GM12891 (cell line): ENCODE measurements around the gene HOXB6.

ENCODE experiments used
- DNase-seq: peaks from one replicate; pipeline ENCODE4 v3.0.0; 2011; ENCODE audit warnings: low spot score; ENCODE audit not compliant: insufficient read length
- FAIRE-seq: peaks from 2 replicates; lab custom pipeline; 2011; peaks lifted over from hg19 to GRCh38; lab: Jason Lieb, UNC
- PAX5 ChIP-seq: IDR thresholded peaks from 2 replicates; pipeline ENCODE4 v1.6.1; 2011; ENCODE audit warnings: low read length, moderate library complexity, mild to moderate bottlenecking; ENCODE audit not compliant: insufficient read depth, severe bottlenecking
- POLR2A ChIP-seq: IDR thresholded peaks from 2 replicates; pipeline ENCODE4 v1.6.1; 2011; ENCODE audit warnings: low read depth, low read length, control low read depth
- POLR2AphosphoS5 ChIP-seq: IDR thresholded peaks from 2 replicates; pipeline ENCODE4 v1.6.1; 2011; ENCODE audit warnings: low read depth, low read length, control low read depth
- POU2F2 ChIP-seq: IDR thresholded peaks from 2 replicates; pipeline ENCODE4 v1.6.1; 2011; ENCODE audit warnings: low read depth, mild to moderate bottlenecking, control low read depth, low read length, moderate library complexity
- SPI1 ChIP-seq: IDR thresholded peaks from 2 replicates; pipeline ENCODE4 v1.6.1; 2011; ENCODE audit warnings: low read depth, low read length, control low read depth
- TAF1 ChIP-seq: IDR thresholded peaks from 2 replicates; pipeline ENCODE4 v1.6.1; 2011; ENCODE audit warnings: low read depth, low read length, control low read depth

Gene HOXB6

DNA sequence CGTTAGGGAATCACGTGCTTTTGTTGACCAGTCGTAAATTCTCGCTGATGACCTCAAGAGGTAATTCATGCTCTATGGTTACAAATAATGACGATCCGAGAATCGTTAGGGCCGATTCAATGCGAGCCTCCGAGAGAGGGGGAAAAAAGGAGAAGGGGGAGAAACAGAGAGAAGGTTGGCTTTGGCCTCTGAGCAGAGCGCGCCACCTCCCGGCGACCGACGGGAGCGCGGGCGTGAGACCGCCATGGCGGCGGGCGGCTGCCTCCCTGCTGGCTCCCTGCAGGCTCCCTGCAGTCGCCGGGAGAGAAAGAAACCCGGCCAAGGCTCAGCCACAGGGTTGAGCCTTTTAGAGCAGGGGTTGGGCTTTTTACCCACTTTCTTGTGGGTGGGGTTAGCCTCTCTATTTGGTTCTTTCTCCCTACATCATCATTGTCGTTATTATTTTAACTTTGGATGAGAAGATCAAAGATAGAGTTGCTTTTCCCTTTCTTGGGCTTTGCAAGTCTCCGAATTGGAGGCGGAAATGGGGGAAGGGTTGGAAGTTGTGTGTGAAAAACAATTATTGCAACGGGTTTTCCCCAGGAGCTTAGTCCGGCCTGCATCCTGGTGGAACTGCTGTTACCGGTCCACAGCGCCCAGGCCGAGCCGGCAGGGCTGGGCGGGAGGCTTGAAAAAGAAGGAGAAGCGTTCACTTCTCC is 10.8 kb downstream of the HOXB6 start:
- peak; percentile 70 for TF ChIP-seq SPI1
- TF ChIP-seq POU2F2, result no peak
- TF ChIP-seq POLR2AphosphoS5, result no peak
- peak; percentile 95 for FAIRE-seq
- peak; percentile 87 for DNase-seq

DNA sequence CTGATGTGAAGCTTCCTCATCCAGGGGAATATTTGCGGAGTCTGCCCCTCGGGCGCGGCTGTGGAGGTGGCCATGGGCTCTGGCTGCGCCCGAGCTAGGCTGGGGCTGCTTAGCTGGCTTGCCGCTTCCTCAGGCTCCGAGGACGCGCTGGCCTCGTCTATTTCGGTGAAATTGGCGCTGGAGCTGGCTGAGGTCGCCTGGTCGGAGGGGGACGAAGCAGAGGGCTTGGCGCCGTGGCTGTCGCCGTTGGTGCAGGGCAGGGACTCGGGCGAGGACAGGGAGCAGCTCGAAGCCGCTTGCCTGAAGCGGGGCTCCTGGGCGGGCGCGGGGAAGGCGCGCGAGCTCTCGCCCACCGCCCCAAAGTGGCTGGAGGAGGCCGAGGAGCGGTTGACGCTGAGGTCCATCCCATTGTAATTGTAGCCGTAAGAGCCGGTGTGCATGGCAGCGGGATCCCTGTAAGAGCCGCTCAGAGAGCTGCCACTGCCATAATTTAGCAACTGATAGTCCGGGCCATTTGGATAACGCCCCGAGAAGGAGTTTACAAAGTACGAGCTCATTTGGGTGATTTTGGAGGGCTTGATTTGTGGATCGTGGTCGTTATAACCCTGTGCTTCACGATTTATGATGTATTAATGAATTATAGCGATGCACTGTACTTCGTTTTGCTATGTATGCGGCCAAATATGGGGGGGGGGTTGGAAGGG is 11.5 kb downstream of the HOXB6 start, which contains the start of gene HOXB5:
TSS of gene HOXB5 (minus strand) at position 654 of the 704 bp plus-strand sequence. CDS start at position 557, 97 bp downstream.
- TF ChIP-seq PAX5 (no peak), TAF1 (no peak), POLR2AphosphoS5 (no peak), POLR2A (no peak), POU2F2 (no peak), SPI1 (no peak)
- DNase-seq (no peak), FAIRE-seq (peak; percentile 26)

DNA sequence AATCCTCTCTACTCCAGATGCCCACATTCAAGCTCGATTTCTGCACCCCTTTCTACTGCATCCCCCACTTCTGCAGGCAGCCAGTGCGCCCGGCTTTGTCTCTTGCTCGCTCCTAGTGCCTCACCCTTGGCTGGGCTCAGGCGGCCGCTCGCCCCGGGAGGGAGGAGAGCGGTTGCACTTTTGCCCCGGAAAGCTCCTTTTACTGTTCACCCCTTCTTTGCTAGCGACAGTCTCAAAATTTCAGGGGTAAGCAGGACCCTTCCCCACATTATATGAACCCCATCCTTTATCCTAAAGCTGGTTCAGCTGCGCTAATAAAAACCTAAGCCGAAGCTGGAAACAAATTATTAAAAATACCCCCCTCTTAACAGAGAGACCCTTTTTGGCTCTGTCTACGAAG is 12.2 kb downstream of the HOXB6 start:
- TF ChIP-seq TAF1, result no peak
- no peak for TF ChIP-seq POU2F2
- no peak for TF ChIP-seq POLR2AphosphoS5
- TF ChIP-seq POLR2A, result no peak
- TF ChIP-seq SPI1, result no peak
- TF ChIP-seq PAX5, result no peak
- DNase-seq, result no peak
- FAIRE-seq, result peak; percentile 50

DNA sequence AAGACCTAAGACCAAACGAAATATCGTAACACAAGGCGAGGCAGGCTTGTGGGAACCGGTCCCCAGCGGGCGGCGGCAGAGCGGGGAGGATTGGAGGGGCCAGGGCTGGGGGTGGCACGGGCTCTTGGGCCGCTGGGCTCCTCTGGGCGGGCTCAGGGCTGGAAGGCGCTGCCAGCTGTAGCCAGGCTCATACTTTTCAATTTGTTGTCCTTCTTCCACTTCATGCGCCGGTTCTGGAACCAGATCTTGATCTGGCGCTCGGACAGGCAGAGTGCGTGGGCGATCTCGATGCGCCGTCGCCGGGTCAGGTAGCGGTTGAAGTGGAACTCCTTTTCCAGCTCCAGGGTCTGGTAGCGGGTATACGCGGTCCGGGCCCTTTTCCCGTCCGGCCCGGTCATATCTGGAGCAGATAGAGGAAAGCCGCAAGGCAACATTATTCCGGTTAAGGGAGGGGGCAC is 12.7 kb downstream of the HOXB6 start:
- DNase-seq (no peak), FAIRE-seq (peak; percentile 61)

DNA sequence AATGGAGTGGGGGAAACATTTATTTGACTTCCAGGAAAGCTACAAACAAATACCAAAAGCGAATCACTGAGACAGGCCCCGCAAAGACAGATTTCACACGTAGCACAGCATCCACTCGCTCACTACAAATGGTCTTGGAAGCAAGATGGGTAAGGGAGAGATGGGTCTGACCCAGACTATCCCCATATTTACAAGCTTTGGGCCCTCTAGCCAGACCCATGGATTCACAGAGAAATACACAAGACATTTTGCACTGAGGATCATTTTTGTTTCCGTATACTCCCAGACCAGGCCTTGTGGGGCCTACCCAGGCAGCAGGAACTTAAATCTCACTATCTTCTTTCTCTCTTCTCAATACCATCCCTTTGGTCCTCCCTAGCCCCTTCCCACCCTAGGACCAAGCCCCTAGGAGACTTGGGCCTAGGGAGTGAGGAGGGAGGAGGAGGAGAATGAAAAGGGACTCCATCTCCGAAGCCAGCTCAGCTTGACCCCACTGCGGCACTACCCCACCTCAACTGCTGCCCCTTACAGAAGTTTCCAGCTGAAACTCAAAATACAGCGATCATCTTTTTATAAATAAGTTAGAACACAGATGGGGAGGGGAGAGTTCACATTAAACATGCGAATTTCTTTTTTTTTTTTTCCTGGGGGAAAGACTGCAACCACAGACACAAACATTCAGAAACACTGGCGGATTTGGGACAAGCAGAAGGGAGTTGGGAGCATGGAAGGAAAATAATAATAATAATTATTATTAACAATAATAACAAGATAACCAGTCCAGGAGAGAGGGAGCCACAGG is 13.3 kb downstream of the HOXB6 start:
- TF ChIP-seq POLR2A (no peak), POU2F2 (no peak), SPI1 (no peak), PAX5 (no peak), POLR2AphosphoS5 (no peak), TAF1 (no peak)
- DNase-seq (no peak), FAIRE-seq (no peak)

More for the DNA sequence above, 12.7 kb downstream of the HOXB6 start:
- TF ChIP-seq POLR2AphosphoS5 (no peak), SPI1 (no peak), PAX5 (no peak), POLR2A (no peak), TAF1 (no peak), POU2F2 (no peak)

DNA sequence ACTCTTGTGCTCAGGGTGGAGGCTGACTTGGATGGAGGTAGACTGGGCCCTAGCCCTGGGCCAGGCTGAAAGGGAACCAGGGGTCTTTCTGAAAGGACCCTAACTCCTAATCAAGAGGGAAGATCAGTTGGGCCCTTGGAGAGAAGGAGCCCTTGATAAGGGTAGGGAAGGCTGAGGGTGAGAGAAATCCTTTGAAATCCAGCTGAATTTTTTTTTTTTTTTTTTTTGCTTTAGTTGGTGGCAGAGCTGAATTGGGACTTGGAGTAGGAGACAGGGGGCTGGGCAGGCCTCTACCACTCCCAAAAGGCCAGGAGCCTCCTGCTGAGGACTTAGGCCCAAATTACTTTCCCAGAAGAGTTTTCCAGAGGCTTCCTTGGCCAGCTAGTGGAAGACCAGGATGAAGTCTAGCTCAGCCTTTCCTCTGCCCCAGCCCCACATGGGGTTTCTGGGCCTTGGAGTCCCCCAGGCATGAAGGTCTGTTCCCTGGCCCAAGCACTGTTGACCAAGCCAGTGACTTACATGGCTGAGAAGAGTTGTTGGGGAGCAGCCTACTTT is 14.1 kb downstream of the HOXB6 start:
- no peak for TF ChIP-seq POLR2A
- TF ChIP-seq TAF1, result no peak
- TF ChIP-seq PAX5, result no peak
- TF ChIP-seq POU2F2, result no peak
- no peak for TF ChIP-seq SPI1
- no peak for TF ChIP-seq POLR2AphosphoS5
- FAIRE-seq (no peak), DNase-seq (no peak)

DNA sequence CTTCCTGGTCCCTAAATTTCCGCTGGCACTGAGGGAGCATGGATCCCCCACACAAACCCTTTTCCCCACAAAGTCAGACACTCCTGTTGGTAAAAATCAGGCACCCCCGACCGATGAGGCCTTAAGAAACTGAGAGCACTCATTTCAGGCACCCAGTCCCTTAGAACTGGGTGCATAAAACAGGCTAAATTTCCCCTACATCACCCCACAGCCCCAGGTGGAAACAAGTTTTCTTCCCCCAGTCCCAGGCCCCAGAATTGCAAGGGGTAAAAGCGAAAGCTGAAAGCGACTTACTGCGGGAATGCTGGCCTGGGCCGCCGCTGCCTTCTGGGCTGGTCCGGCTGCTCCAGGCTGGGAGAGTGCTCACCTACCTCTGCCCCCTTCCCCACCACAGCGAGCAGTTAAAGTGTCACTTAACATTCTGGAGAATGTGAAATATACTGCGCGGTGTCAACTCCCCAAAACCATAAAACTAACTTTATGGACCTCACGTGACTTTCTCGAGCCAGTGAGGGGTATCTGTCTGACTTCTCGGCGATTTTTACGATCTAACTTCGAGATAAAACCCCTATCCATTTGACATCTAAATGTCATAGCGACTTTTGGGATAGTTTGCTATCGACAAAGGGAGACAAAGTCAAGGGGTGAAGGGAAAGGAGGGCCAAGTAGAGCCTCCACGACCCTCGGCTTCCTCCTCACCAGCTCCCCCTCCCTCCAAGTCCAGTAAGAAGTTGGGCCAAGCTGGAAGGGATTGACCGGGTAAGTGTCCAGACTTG is 14.8 kb downstream of the HOXB6 start, which contains the start of gene HOXB3:
TSS of gene HOXB3 (minus strand) at position 411 of the 776 bp plus-strand sequence. CDS start 37,767 bp downstream, outside the sequence.
- no peak for TF ChIP-seq TAF1
- no peak for TF ChIP-seq PAX5
- no peak for TF ChIP-seq POLR2AphosphoS5
- no peak for TF ChIP-seq POLR2A
- TF ChIP-seq POU2F2, result no peak
- no peak for TF ChIP-seq SPI1
- no peak for DNase-seq
- peak; percentile 9 for FAIRE-seq

DNA sequence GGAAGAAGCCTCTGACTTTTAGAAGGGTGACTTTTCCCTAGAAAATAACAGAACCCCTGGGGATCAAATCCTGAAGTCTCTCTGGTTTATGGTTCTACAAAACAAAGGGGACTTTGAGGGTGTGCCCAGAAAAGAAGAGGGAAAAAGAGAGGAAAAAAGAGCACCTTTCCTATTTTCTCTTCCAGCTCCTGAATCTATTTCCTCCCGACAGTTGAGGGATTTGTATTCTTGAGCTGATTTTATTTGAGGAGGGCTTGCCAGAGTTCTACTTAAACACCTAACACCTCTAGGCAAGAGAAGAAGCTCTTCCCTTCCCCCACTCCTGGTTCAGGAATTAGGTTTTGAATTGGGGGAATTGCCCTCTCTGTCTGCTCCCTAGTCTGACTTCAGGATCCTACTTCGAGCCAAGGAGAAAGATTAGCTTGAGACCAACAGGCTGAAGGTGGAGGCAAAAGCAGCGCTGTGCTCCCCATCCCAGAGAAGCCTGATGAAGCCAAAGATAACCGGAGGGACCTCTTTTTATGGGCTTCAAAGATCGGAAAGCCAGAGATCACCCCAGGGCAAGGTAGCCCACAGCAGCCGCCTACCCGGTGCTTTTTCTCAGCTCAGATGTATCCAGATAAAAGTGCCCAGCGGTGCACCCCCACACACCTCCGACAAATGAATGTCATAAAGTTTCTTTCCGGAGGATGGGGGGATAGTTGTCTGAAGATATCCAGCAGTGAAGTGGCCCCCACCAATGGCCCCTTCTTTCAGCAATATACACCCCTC is 15.5 kb downstream of the HOXB6 start:
- peak; percentile 45 for FAIRE-seq
- DNase-seq, result no peak
- no peak for TF ChIP-seq POLR2A
- TF ChIP-seq POLR2AphosphoS5, result no peak
